Right atrium auricular region (tissue), 2 donors: ENCODE results near the gene SLC34A1. TPM values are rescaled to one million over a fixed set of nuclear protein-coding genes. Genes with fewer than 3 reads are reported as not detected.
A peak's percentile ranks its signal among the peaks of the same experiment; 100 is the strongest.

Source experiments
- DNase-seq: peaks from one replicate; pipeline ENCODE4 v3.0.0-alpha.2; 2019; ENCODE audit warnings: low spot score
- H3K27ac ChIP-seq, 2 donors: fragments of 200-600 bp; sonication (generic); 1 replicate in 1 of 2; 2 replicates in 1 of 2; pipeline ENCODE4 v1.5.1; 2016 to 2019
- H3K27me3 ChIP-seq, 2 donors: fragments of 200-600 bp; sonication (generic); one replicate each; pipeline versions ENCODE4 v1.5.1 to v1.6.0; 2017 to 2019
- H3K36me3 ChIP-seq: fragments of 200-600 bp; sonication (generic); one replicate; pipeline ENCODE4 v1.5.1; 2016
- H3K4me1 ChIP-seq, 2 donors: fragments of 200-600 bp; sonication (generic); one replicate each; pipeline versions ENCODE4 v1.5.1 to v1.6.0; 2017 to 2019
- H3K4me3 ChIP-seq, 2 donors: fragments of 200-600 bp; sonication (generic); 1 replicate in 1 of 2; 2 replicates in 1 of 2; pipeline ENCODE4 v1.5.1; 2017 to 2019; ENCODE audit warnings: mild to moderate bottlenecking in 1 of 2, moderate library complexity in 1 of 2
- H3K9me3 ChIP-seq, 2 donors: fragments of 200-600 bp; sonication (generic); one replicate each; pipeline ENCODE4 v1.5.1; 2019
- total RNA-seq, 2 donors: library from RNA; depleted of rRNA; stranded (reverse); fragments of >200 nt; gene quantifications; one replicate each; pipeline ENCODE4 v1.1.0, GENCODE V29; 2016
- TF ChIP-seq, protein P1 (sequence below), 2 donors: fragments of 200-600 bp; sonication (generic); IDR thresholded peaks; one replicate each; pipeline ENCODE4 v1.5.1; 2019; ENCODE audit warnings: antibody characterized with exemption in 2 of 2

The SLC34A1 gene
- total RNA-seq, 2 donors from 2014 or later, result not detected

DNA sequence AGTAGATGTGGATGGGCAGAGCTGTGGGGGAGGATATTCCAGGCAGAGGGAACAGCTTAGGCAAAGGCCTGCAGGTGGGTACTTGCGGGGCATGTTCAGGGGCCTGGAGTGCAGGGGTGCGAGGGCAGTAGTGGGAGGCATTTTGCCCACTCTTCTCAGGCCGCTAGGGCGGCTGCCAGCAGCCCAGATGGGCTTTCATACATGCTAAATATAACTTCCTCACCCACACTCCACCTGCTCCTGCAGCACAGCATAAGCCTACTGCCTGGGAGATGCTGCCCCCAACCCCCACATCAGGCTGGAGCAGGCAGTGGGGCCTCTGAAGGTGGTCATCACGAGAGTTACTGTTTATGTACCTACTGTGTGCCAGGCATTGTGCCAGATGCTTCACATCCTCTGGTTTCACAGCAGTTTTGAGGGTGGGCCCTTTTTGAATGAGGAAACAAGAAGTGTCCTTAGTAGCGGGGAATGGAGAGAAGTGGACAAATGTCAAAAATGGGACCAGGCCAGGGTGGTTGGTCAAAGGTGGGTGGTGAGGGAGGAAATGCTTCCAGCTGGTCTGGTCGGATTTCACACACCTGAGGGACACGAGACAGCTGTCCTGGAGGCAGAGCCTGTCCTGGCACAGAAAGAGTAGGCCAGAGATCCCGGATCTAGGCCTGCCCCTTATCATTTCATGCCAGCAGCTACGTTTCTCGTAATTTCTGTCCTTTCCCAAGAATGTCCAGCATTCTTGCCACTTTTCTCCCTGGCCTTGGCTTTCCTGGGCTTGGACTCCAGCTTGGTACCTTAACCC, 14.4 kb upstream of the SLC34A1 start:
- H3K4me1 ChIP-seq, result peaks cover 0 to 36% of the 10 kb centered on the region in 2 donors
- H3K36me3 ChIP-seq, result no peaks in the 10 kb centered on the region
- TF ChIP-seq, protein P1, sequence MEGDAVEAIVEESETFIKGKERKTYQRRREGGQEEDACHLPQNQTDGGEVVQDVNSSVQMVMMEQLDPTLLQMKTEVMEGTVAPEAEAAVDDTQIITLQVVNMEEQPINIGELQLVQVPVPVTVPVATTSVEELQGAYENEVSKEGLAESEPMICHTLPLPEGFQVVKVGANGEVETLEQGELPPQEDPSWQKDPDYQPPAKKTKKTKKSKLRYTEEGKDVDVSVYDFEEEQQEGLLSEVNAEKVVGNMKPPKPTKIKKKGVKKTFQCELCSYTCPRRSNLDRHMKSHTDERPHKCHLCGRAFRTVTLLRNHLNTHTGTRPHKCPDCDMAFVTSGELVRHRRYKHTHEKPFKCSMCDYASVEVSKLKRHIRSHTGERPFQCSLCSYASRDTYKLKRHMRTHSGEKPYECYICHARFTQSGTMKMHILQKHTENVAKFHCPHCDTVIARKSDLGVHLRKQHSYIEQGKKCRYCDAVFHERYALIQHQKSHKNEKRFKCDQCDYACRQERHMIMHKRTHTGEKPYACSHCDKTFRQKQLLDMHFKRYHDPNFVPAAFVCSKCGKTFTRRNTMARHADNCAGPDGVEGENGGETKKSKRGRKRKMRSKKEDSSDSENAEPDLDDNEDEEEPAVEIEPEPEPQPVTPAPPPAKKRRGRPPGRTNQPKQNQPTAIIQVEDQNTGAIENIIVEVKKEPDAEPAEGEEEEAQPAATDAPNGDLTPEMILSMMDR (IDR thresholded peaks at IDR 0.05), result no peak
- H3K27ac ChIP-seq, result no peak overlapping the region
- no peaks in the 10 kb centered on the region for H3K9me3 ChIP-seq
- no peaks in the 10 kb centered on the region for H3K27me3 ChIP-seq
- no peak overlapping the region for H3K4me3 ChIP-seq
- no peak for DNase-seq

DNA sequence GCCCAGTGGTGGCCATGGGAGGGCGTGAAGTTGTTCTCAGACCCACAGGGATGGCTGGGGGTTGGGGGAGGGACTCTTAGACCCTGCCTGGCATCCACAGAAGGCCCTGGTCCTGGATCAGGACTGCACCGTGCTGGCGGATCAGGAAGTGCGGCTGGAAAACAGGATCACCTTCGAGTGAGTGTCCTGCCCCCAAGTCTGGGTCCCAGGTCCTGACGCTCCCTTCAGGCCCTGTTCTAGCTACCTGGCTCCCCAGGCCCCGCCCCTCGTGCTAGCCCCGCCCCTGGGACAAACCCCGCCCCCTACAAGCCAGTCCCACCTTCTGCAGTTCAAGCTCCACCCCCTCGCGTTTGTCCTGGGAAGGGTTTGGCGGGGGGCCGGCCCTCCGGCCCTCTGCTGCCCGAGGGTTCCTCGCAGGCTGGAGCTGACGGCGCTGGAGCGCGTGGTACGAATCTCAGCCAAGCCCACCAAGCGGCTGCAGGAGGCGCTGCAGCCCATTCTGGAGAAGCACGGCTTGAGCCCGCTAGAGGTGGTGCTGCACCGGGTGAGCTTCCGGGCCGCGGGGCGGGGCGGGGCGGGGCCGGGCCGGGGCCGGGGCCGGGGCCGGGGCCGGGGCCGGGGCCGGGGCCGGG, 13.6 kb upstream of the SLC34A1 start:
- DNase-seq, result peak; percentile 73
- TF ChIP-seq, protein P1 (IDR thresholded peaks at IDR 0.05), result peak in 1 of 2 donors; percentile 54

DNA sequence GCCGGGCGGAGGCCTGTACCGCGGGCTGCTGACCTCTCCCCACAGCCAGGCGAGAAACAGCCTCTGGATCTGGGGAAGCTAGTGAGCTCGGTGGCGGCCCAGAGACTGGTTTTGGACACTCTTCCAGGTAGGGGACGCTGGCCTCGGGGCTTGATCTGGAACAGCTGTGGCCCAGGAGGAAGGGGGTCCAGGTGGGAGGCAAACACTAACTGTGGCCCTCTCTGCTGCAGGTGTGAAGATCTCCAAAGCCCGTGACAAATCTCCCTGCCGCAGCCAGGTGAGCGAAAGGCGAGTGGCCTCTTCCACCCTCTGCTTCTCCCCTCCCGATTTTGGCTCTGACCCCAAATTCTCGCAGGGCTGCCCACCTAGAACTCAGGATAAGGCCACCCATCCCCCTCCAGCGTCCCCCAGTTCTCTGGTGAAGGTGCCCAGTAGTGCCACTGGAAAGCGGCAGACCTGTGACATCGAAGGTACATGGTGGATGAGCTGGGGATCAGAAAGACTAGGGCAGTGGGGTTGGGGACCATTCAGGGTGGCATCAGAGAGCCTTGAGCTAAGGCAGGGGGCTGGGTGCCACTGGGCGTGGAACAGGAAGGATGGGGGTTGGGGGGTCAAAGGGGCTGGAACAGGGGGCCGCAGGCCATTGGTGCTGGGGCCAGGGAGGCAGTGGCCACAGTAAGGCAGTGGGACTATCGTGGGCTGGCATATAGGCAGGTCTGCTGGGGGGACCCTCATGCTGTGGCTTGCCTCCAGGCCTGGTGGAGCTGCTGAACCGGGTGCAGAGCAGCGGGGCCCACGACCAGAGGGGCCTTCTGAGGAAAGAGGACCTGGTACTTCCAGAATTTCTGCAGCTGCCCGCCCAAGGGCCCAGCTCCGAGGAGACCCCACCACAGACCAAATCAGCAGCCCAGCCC, 12.9 kb upstream of the SLC34A1 start:
- Histone ChIP-seq H3K4me1 (peaks cover 0 to 28% of the 10 kb centered on the region in 2 donors), H3K4me3 (peak overlapping the region; percentile 32 to 36), H3K36me3 (no peaks in the 10 kb centered on the region), H3K9me3 (no peaks in the 10 kb centered on the region), H3K27ac (no peak overlapping the region), H3K27me3 (no peaks in the 10 kb centered on the region)
- TF ChIP-seq, protein P1 (IDR thresholded peaks at IDR 0.05), result no peak
- no peak for DNase-seq

More for the DNA sequence above, 13.6 kb upstream of the SLC34A1 start:
- no peaks in the 10 kb centered on the region for H3K9me3 ChIP-seq
- H3K27me3 ChIP-seq, result no peaks in the 10 kb centered on the region
- H3K4me3 ChIP-seq, result peak overlapping the region; percentile 32 to 36
- H3K4me1 ChIP-seq, result peaks cover 0 to 36% of the 10 kb centered on the region in 2 donors
- H3K27ac ChIP-seq, result no peak overlapping the region
- H3K36me3 ChIP-seq, result no peaks in the 10 kb centered on the region

DNA sequence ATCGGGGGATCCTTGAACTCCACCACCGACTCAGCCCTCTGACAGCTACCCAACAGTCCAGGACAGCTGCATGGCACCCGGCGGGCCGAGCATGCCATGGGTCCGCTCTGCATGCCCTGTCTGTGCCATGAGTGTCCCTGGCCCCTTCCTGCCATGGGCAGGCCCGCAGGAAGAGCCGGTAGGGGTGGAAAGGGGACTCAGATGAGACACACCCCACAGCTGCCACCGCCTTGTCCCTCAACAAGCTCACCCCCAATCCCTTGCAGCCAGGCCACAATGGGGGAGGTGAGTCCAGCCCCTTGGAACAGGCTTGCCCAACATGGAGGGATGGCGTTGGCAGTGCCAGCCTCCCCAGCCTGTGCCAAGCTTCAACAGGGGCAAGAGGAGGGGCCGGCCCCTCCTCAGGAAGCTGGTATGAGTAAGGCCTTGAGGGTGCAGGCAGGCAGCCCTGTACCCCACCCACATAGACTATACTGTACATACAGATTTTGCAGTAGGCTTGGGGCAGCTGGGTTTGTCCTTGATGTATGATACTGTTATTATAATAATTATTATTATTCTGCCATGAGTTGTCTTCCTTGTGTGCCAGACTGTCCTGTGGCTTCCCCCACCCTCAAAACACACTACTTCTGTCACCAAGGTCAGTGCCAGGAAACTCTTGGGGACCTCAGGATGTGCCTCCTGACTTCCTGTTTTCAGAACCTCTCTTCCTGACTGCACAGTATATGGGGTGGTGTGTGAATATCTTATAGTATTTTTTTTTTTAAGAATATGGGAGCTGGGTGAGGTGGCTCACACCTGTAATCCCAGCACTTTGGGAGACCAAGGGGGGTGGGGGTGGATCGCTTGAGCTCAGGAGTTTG, 12.0 kb upstream of the SLC34A1 start:
- no peak for DNase-seq
- Histone ChIP-seq H3K4me1 (peaks cover 0 to 22% of the 10 kb centered on the region in 2 donors), H3K4me3 (no peak overlapping the region), H3K27ac (no peak overlapping the region), H3K9me3 (no peaks in the 10 kb centered on the region), H3K27me3 (no peaks in the 10 kb centered on the region), H3K36me3 (no peaks in the 10 kb centered on the region)
- TF ChIP-seq, protein P1 (IDR thresholded peaks at IDR 0.05), result no peak

DNA sequence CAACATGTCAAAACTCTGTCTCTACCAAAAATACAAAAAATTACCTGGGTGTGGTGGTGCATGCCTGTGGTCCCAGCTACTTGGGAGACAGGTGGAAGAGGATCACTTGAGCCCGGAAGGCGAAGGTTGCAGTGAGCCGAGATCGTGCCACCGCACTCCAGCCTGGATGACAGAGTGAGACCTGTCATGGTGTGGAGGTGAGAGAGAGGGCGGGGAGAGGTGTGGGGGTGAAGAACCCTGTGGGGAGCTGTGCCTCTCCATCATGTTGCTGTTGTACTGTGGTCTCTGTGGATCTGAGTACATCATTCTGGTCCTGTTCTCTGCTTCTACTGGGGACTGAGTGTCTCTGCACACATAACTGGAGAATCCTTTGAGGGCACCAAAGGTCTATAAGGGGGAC, 11.3 kb upstream of the SLC34A1 start:
- Histone ChIP-seq H3K36me3 (no peaks in the 10 kb centered on the region), H3K27ac (no peak overlapping the region), H3K4me3 (no peak overlapping the region), H3K4me1 (peaks cover 0 to 16% of the 10 kb centered on the region in 2 donors), H3K27me3 (no peaks in the 10 kb centered on the region), H3K9me3 (no peaks in the 10 kb centered on the region)
- no peak for DNase-seq
- TF ChIP-seq, protein P1 (IDR thresholded peaks at IDR 0.05), result no peak
